ENCODE results near the gene NXNL2. TPM values are rescaled to one million over a fixed set of nuclear protein-coding genes. Genes with fewer than 3 reads are reported as not detected.

Gene NXNL2
- total and polyA plus RNA-seq, 10 of the 15 experiments (the other 5 are each of a cell fraction or from before 2014, with no cell fraction given): not detected

DNA sequence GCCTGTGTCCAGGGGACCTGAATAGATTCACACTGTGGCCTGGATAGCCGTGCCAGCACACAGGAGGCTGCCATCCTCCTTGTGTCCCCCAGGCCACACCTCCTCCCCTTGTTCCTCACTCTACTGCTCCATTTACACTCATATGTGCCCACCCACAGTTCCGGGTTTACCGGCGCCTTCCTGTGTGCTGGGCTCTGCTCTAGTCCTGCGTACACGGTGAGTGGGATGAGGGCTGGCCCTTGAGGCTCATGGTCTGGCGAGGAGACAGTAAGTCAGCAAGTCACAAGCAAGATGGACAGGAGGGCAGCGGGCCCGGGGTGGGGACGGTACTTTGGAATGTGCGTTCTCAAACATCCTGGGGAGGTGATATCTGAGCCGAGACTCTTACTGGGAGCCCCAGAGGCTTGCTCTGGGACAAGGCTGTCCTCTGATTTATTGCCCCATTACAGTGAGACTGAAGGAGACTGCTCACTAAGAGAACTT, 32.4 kb upstream of the NXNL2 start:
- POLR2A ChIA-PET: no interaction called here
- H2AFZ ChIP-seq (ENCODE audit: control insufficient read depth, low read depth, low read length): no peak overlapping the region
- no peak overlapping the region for H3K4me2 ChIP-seq (ENCODE audit: control insufficient read depth, insufficient read depth)
- in situ Hi-C loops (cut with MboI): no loop called here
- H3K4me3 ChIP-seq: no peak overlapping the region
- H3K4me1 ChIP-seq (ENCODE audit: control insufficient read depth, insufficient read depth, low read length): no peaks in the 10 kb centered on the region
- H3K36me3 ChIP-seq (ENCODE audit: control insufficient read depth in 2 of 2, insufficient read depth in 2 of 2, low read length in 1 of 2): no peaks in the 10 kb centered on the region
- no peaks in the 10 kb centered on the region for H3K27me3 ChIP-seq (replicated peaks in 1 of 2; ENCODE audit: control insufficient read depth in 2 of 2, insufficient read depth in 2 of 2, low read length in 1 of 2)
- no peak for FAIRE-seq
- no peak for DNase-seq (ENCODE audit: low read depth, low spot score)
- TF ChIP-seq SREBF1 (IDR thresholded peaks at IDR 0.05; ENCODE audit: low read length): no peak
- TF ChIP-seq EED (IDR thresholded peaks at IDR 0.05; ENCODE audit: low read depth): no peak
- no peak for TF ChIP-seq ZZZ3 (IDR thresholded peaks at IDR 0.05; ENCODE audit: control insufficient read depth, insufficient read length, low read depth)
- TF ChIP-seq E2F4 (IDR thresholded peaks at IDR 0.05; ENCODE audit: low read depth, low read length): no peak
- no peak for TF ChIP-seq NBN (IDR thresholded peaks at IDR 0.05)
- no peak for TF ChIP-seq MYB (IDR thresholded peaks at IDR 0.05; ENCODE audit: borderline replicate concordance, low read depth, low read length)
- TF ChIP-seq ATF3 (IDR thresholded peaks at IDR 0.05; ENCODE audit: borderline replicate concordance, extremely low read depth, low read depth, low read length): no peak
- TF ChIP-seq, protein P1, sequence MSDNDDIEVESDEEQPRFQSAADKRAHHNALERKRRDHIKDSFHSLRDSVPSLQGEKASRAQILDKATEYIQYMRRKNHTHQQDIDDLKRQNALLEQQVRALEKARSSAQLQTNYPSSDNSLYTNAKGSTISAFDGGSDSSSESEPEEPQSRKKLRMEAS (IDR thresholded peaks at IDR 0.05; ENCODE audit: low read depth, low read length): no peak
- no peak for TF ChIP-seq TAF1 (IDR thresholded peaks at IDR 0.05; ENCODE audit: borderline replicate concordance, low read depth, low read length)
- TF ChIP-seq RUNX3 (IDR thresholded peaks at IDR 0.05; ENCODE audit: low read length): no peak
- TF ChIP-seq SIX5 (IDR thresholded peaks at IDR 0.05; ENCODE audit: low read depth, low read length, severe bottlenecking): no peak
- TF ChIP-seq ZNF274 (IDR thresholded peaks at IDR 0.05; ENCODE audit: insufficient read depth, insufficient read length): no peak
- H3K79me2 ChIP-seq (ENCODE audit: control insufficient read depth, insufficient read depth, low read length): no peaks in the 10 kb centered on the region
- no TSS peak for BruUV-seq (replicated peaks)
- CTCF ChIA-PET: no interaction called here
- ATAC-seq: no peak; the same call in 2 of the 3 replicates
- no peak overlapping the region for H3K9ac ChIP-seq (ENCODE audit: control insufficient read depth, insufficient read depth, low read length)
- SMC1A ChIA-PET (ENCODE audit: uncharacterized antibody, unreplicated experiment): no interaction called here
- no peaks in the 10 kb centered on the region for H4K20me1 ChIP-seq (ENCODE audit: control insufficient read depth, insufficient read depth)
- 70% methylated on average over 12 of the region's 12 CpGs for WGBS (ENCODE audit: insufficient coverage, insufficient replicate concordance, low lambda C conversion rate, missing lambda C conversion rate)
- no peaks in the 10 kb centered on the region for H3K9me3 ChIP-seq (replicated peaks; ENCODE audit: control insufficient read depth, insufficient read depth, low read length)
- intact Hi-C loops (cut with micrococcal nuclease; ENCODE audit: unreplicated experiment): no loop called here
- RAD21 ChIA-PET (ENCODE audit: unreplicated experiment): no interaction called here
- H3K27ac ChIP-seq (ENCODE audit: control insufficient read depth, insufficient read depth): no peak overlapping the region
